GM18511 (cell line): ENCODE measurements around the gene DIPK1A.
A peak's percentile ranks its signal among the peaks of the same experiment; 100 is the strongest.

Source experiments
- ATAC-seq: cut with Tn5 transposase; IDR thresholded peaks from one replicate; pipeline ENCODE4 v1.9.1; 2021; ENCODE audit warnings: mild to moderate bottlenecking, moderate library complexity; ENCODE audit not compliant: unreplicated experiment

DIPK1A gene

GRCh38 chr1:92879316-92879968 lies 81.8 kb downstream of the DIPK1A start:
- ATAC-seq = no peak

- peak; percentile 82 for ATAC-seq
These were observed 83.5 kb downstream of the DIPK1A start for GRCh38 chr1:92877792-92878191.

GRCh38 chr1:92877081-92877711 lies 84.1 kb downstream of the DIPK1A start:
- ATAC-seq = peak; percentile 48

- no peak for ATAC-seq
These were observed 84.9 kb downstream of the DIPK1A start for GRCh38 chr1:92876351-92876750.

- no peak for ATAC-seq
These were observed 86.3 kb downstream of the DIPK1A start for GRCh38 chr1:92874987-92875386.

- no peak for ATAC-seq
These were observed 88.5 kb downstream of the DIPK1A start for GRCh38 chr1:92872719-92873118.

- ATAC-seq = no peak
These were observed 90.7 kb downstream of the DIPK1A start for GRCh38 chr1:92870591-92870990.

- ATAC-seq = no peak
These were observed 97.1 kb downstream of the DIPK1A start for GRCh38 chr1:92864131-92864530.

GRCh38 chr1:92862605-92863004 lies 98.7 kb downstream of the DIPK1A start:
- no peak for ATAC-seq

GRCh38 chr1:92859400-92860039 lies 101.7 kb downstream of the DIPK1A start:
- ATAC-seq = peak; percentile 15

GRCh38 chr1:92858564-92859399 lies 102.5 kb downstream of the DIPK1A start:
- ATAC-seq = peak; percentile 81

- no peak for ATAC-seq
These were observed 103.4 kb downstream of the DIPK1A start for GRCh38 chr1:92857817-92858216.

- ATAC-seq = no peak
These were observed 106.0 kb downstream of the DIPK1A start for GRCh38 chr1:92855236-92855635.

GRCh38 chr1:92854101-92854785 lies 107.0 kb downstream of the DIPK1A start:
- ATAC-seq = no peak

GRCh38 chr1:92853299-92853698 lies 108.0 kb downstream of the DIPK1A start:
- ATAC-seq = no peak

GRCh38 chr1:92851729-92852128 lies 109.5 kb downstream of the DIPK1A start:
- no peak for ATAC-seq

- ATAC-seq = no peak
These were observed 111.2 kb downstream of the DIPK1A start for GRCh38 chr1:92850019-92850418.

GRCh38 chr1:92848201-92848600 lies 113.1 kb downstream of the DIPK1A start:
- no peak for ATAC-seq

GRCh38 chr1:92845908-92846307 lies 115.4 kb downstream of the DIPK1A start:
- ATAC-seq = no peak

- no peak for ATAC-seq
These were observed 116.8 kb downstream of the DIPK1A start for GRCh38 chr1:92844439-92844838.
